RWPE1 (cell line): ENCODE data around the gene OPTC.

Experiments
- CTCF ChIA-PET: fragments of 350-600 bp; sonication (Branson Sonifier 250); formaldehyde crosslinking; extraction: SDS; loops from one replicate; lab custom pipeline; 2021; lab: Yijun Ruan, JAX
- POLR2A ChIA-PET: fragments of 400-600 bp; formaldehyde crosslinking; extraction: SDS; loops from one replicate; lab custom pipeline; 2020; ENCODE audit warnings: antibody characterized with exemption; ENCODE audit not compliant: low non-redundant PET; lab: Yijun Ruan, JAX
- DNase-seq: peaks from one replicate; pipeline ENCODE4 v3.0.0; 2012; ENCODE audit warnings: low spot score
- H3K27ac ChIP-seq: fragments of 450-650 bp; 2 replicates; pipeline ENCODE4 v1.5.1; 2017
- TF ChIP-seq, protein P1 (sequence below): fragments of 450-650 bp; conservative IDR thresholded peaks from 2 replicates; pipeline ENCODE4 v1.5.1; 2017; ENCODE audit warnings: low read depth, mild to moderate bottlenecking

OPTC gene

DNA sequence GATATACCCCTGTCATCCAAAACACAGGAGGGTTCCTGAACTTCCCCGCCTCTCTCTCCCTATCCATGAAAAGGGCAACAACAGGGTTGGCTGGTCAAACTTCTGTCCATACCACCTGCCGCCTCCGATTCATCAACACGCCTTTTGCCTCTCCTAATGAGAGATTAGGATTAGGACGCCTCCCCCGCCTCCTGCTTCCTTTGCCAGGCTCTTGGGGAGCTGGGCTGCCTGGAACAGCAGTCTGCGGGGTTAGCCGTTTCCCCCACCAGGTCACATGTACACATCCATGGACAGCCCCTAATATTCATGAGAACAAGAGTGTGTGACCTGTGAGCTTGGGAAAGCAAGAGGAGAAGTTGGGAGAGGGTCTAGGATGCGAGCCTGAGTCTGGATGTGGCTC lies 2.3 kb upstream of the OPTC start:
- TF ChIP-seq, protein P1, sequence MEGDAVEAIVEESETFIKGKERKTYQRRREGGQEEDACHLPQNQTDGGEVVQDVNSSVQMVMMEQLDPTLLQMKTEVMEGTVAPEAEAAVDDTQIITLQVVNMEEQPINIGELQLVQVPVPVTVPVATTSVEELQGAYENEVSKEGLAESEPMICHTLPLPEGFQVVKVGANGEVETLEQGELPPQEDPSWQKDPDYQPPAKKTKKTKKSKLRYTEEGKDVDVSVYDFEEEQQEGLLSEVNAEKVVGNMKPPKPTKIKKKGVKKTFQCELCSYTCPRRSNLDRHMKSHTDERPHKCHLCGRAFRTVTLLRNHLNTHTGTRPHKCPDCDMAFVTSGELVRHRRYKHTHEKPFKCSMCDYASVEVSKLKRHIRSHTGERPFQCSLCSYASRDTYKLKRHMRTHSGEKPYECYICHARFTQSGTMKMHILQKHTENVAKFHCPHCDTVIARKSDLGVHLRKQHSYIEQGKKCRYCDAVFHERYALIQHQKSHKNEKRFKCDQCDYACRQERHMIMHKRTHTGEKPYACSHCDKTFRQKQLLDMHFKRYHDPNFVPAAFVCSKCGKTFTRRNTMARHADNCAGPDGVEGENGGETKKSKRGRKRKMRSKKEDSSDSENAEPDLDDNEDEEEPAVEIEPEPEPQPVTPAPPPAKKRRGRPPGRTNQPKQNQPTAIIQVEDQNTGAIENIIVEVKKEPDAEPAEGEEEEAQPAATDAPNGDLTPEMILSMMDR = no peak
- ChIA-PET CTCF (interaction anchor here (1.3 kb wide), 1 partner anchor 123 kb away, joined by 3 read pairs; no protein-coding TSS in a partner anchor), POLR2A (no interaction called here)
- no peak overlapping the region for H3K27ac ChIP-seq
- no peak for DNase-seq

DNA sequence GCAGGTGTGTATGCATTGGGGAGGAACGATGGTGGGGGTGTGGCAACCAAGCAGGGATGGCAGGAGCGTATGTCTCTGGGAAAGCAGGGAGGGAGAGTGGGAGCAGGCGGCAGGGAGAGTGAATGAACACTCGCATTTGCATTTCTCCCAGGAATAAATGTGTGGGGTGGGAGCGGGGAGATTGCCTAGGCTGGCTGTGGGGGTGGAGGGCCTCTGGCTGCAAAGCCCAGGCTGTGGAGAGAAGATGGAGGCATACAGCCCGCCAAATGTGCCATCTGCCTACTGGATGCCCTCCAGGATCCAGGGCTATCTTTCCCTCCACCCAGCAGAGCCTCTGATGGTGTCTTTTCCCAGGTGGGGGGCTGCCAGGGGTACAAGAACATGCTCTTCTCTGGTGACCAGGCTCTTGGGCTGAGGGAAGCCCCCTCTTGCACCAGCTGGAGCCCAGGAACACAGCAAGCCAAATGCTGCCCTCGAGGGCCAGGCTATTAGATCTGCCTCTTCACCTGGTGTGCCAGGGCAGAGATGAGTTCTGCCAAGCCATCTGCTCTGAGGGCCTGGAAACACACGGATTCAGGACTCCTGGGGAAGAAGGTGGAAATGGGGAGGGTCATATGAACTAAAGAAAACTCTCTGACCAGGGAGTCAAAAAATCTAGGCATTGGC lies 1.7 kb upstream of the OPTC start:
- no peak for DNase-seq
- ChIA-PET CTCF (no interaction called here), POLR2A (no interaction called here)
- TF ChIP-seq, protein P1 = no peak
- H3K27ac ChIP-seq = no peak overlapping the region

DNA sequence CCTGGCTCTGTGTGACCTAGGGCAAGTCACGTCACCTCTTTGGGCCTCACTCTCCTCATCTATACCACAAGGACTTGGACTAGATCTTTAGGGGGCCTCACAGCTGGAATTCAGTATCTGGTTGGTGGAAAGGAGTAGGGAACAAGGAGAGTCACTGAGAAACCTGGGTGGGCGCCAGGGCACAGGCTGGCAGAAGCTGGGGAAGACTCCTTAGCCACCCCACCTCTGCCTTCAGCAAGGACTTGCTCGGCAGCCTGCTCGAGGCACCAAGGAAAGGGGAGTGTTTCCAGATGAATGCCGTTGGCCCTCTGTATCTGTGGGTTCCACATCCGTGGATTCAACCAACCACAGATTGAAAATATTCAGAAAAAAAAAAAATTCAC lies 1.2 kb upstream of the OPTC start:
- no peak for DNase-seq
- TF ChIP-seq, protein P1 = no peak
- ChIA-PET CTCF (no interaction called here), POLR2A (interaction anchor here (0.6 kb wide), 1 partner anchor 139 kb away, joined by 3 read pairs; no protein-coding TSS in a partner anchor)
- H3K27ac ChIP-seq = no peak overlapping the region

DNA sequence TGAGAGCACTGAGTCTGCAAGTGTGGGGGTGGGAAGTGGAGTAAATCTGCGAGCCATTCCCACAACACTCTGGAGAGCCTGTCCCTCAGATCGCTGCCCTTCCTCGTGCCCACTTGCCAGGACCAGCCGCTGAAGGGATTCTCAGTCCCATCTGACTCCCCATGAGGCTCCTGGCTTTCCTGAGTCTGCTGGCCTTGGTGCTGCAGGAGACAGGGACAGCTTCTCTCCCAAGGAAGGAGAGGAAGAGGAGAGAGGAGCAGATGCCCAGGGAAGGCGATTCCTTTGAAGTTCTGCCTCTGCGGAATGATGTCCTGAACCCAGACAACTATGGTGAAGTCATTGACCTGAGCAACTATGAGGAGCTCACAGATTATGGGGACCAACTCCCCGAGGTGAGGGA lies 1.9 kb downstream of the OPTC start:
- ChIA-PET POLR2A (no interaction called here), CTCF (interaction anchor here (0.6 to 1.8 kb wide), 5 partner anchors 8 to 229 kb away, joined by 3 to 8 read pairs (median 4); no protein-coding TSS in a partner anchor)
- DNase-seq = no peak
- TF ChIP-seq, protein P1 = no peak
- no peak overlapping the region for H3K27ac ChIP-seq

DNA sequence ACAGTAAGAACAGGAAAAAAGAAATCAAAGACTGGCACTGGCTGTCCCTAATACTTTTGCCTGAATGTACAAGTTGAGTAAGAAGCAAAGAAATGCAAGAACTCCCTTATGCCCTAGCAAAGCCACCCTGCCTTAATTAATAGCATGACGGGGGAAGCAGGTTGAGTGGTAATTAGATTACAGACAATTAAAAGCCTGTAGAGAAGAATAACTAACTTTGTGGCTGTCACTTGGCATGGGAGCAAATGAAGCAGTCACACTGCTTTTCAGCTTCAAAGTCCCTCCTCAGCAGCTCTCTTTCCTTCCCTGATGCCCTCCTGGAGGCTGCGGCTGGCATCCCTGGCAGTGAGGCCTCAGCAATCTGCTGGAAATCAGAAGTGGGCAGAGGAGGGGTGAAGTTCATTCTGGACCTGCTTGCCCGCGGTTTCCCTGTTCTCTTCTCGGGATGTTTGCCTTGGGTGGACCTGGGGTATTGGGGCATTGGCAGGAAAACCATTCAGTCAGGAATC lies 3.4 kb downstream of the OPTC start:
- ChIA-PET POLR2A (no interaction called here), CTCF (interaction anchor here (0.5 to 1.8 kb wide), 3 partner anchors 9 to 254 kb away, joined by 3 to 9 read pairs (median 3); no protein-coding TSS in a partner anchor)
- no peak for DNase-seq
- TF ChIP-seq, protein P1 = no peak
- H3K27ac ChIP-seq = no peak overlapping the region

DNA sequence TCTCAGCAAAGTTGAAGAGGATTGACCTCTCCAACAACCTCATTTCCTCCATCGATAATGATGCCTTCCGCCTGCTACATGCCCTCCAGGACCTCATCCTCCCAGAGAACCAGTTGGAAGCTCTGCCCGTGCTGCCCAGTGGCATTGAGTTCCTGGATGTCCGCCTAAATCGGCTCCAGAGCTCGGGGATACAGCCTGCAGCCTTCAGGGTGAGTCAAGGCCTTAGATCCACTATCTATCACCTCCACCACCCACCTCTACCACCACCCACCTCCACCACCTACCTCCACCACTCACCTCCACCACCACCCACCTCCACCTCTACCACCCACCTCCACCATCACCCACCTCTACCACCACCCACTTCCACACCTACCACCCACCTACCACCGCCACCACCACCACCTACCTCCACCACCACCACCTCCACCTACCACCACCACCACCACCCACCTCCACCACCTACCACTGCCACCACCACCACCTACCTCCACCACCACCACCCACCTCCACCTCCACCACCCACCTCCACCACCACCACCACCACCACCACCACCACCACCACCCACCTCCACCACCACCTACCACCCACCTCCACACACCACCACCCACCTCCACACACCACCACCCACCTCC lies 5.8 kb downstream of the OPTC start:
- CTCF ChIA-PET = interaction anchor here (0.5 to 1.2 kb wide), 4 partner anchors 121 to 231 kb away, joined by 3 to 4 read pairs (median 4); no protein-coding TSS in a partner anchor
- POLR2A ChIA-PET = no interaction called here
- TF ChIP-seq, protein P1 = no peak
- H3K27ac ChIP-seq = no peak overlapping the region
- no peak for DNase-seq
